ENCODE data around the gene HARS1.
"Not testable (repeated sequence)": the region's sequence is repeated elsewhere in the genome, so short reads cannot be mapped to it uniquely, and the experiment has no call there.

Gene HARS1, protein sequence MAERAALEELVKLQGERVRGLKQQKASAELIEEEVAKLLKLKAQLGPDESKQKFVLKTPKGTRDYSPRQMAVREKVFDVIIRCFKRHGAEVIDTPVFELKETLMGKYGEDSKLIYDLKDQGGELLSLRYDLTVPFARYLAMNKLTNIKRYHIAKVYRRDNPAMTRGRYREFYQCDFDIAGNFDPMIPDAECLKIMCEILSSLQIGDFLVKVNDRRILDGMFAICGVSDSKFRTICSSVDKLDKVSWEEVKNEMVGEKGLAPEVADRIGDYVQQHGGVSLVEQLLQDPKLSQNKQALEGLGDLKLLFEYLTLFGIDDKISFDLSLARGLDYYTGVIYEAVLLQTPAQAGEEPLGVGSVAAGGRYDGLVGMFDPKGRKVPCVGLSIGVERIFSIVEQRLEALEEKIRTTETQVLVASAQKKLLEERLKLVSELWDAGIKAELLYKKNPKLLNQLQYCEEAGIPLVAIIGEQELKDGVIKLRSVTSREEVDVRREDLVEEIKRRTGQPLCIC

DNA sequence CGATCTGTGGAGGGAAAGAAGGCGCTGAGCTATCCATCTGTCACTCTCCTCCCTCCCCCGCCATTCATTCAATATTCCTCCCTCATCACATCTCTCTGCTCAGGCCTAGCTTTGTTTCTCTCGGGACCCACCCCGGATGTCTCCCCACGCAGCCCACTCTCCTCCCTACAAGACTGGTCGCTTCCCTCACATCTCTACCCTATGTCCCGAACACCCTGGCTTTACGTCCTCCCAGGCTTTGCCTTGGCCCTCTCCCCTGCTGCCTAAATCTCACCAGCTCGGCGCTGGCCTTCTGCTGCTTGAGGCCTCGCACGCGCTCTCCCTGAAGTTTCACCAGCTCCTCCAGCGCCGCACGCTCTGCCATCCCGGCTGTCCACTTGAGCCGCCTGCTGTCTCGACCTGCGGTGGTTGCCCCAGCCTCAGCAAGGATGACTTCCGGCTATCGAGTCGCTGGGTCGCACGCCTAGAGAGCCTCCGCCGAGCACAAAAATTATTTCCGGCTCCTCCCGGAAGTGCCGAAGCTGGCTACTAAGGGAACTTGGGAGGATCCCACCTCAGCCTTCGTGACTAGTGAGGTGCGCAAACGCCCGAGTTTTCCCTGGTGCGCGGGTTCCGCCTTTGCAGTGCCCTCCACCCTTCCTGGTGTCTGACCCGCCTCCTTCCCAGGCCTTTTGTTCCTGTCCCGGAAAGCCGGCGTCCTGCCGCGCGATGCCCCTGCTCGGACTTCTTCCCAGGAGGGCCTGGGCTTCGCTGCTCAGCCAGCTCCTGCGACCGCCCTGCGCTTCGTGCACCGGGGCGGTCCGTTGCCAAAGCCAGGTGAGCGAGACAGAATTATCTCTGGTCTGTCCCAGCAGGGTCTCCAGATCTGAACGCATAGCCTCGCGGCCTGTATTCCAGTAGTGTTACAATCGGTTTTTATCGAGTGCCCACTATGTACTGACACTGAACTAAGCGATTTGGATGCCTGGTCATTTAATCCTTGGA, at the start of gene HARS1, which contains the start of gene HARS2:
TSS of gene HARS1 (minus strand) at position 430 of the 984 bp plus-strand sequence. CDS start at position 364, 66 bp downstream.
TSS of gene HARS2 (plus strand) at position 515 of the 984 bp plus-strand sequence. CDS start at position 709, 194 bp downstream.
- Mint-ChIP-seq H3K9me3 (no peaks in the 10 kb centered on the region), H3K4me3 (peak within 1 kb of the TSS; percentile 100), H3K27me3 (no peaks in the 10 kb centered on the region), H3K4me1 (peaks cover 55% of the 10 kb centered on the region), H3K36me3 (peaks cover 42% of the 10 kb centered on the region), H3K27ac (peak within 1 kb of the TSS; percentile 94)
- DNase-seq, result peak; percentile 90
- CTCF ChIA-PET, result interaction anchor here (0.9 to 1.0 kb wide), 2 partner anchors 9 to 142 kb away, joined by 3 to 4 read pairs; partner anchors contain the start of gene ZMAT2

DNA sequence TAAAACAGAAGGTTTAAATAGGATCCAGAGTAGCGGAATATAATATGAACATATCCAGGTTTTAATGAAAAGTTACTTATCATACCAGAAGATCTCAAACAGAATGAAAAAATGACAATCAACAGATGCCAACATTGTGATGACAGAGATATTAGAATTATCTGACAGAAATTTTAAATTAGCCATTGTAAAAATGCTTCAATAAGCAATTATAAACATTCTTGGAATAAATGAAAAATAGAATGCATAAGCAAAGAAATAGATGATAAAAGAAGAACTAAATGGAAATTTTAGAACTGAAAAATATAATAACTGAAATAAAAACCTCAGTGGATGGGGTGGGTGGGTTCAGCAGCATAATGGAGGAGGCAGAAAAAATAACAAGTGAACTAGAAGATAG, 46.3 kb upstream of the HARS1 start:
- CTCF ChIA-PET, result no interaction called here
- no peaks in the 10 kb centered on the region for H3K36me3 Mint-ChIP-seq
- no peaks in the 10 kb centered on the region for H3K4me1 Mint-ChIP-seq
- DNase-seq, result no peak
- H3K9me3 Mint-ChIP-seq, result peaks cover 3% of the 10 kb centered on the region
- peaks cover 4% of the 10 kb centered on the region for H3K27me3 Mint-ChIP-seq
- no peak overlapping the region for H3K4me3 Mint-ChIP-seq
- H3K27ac Mint-ChIP-seq, result no peak overlapping the region

DNA sequence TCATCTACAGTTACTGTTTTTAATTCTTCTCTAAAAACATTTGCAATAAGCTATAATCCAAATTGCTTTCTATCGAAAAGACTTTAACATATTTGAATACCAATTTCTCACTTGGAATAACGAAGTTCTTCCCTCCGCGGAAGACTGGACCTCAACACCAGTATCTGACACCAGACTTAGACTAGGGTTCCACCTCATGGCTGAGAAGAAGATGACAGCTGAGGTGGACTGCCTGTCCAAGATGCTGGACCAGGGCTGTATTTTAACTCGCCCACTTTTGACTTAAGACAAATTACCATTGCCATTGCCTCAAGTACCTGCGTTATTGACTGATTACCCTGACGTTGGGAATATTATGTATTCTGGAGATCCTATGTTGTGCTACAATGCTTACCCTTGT, 43.2 kb upstream of the HARS1 start:
- Mint-ChIP-seq H3K36me3 (no peaks in the 10 kb centered on the region), H3K27ac (no peak overlapping the region), H3K27me3 (peaks cover 4% of the 10 kb centered on the region), H3K4me3 (no peak overlapping the region), H3K4me1 (no peaks in the 10 kb centered on the region), H3K9me3 (peaks cover 3% of the 10 kb centered on the region)
- CTCF ChIA-PET, result interaction anchor here (0.6 kb wide), 1 partner anchor 490 kb away, joined by 3 read pairs; no protein-coding TSS in a partner anchor
- DNase-seq, result no peak

DNA sequence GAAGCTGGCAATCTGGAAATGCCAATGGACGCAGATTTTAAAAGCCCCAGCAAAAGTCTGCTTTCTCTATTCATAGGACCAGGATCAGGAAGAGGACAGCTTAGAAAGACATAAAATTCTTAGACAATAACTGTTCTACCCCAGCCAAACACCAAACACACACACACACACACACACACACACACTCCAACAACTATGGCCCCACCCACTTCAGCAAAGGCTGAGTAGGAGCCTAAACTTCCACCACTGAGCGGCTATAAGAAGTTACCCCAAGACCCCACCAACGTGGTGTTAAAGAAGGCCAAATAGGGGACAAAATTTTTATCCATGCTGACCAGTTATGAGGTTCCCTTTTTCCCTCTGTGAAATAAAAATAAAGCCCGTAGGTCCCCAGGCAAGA, 41.9 kb upstream of the HARS1 start:
- CTCF ChIA-PET, result no interaction called here
- Mint-ChIP-seq H3K27ac (no peak overlapping the region), H3K4me3 (no peak overlapping the region), H3K4me1 (no peaks in the 10 kb centered on the region), H3K9me3 (peaks cover 3% of the 10 kb centered on the region), H3K27me3 (peaks cover 6% of the 10 kb centered on the region), H3K36me3 (no peaks in the 10 kb centered on the region)
- DNase-seq, result no peak

DNA sequence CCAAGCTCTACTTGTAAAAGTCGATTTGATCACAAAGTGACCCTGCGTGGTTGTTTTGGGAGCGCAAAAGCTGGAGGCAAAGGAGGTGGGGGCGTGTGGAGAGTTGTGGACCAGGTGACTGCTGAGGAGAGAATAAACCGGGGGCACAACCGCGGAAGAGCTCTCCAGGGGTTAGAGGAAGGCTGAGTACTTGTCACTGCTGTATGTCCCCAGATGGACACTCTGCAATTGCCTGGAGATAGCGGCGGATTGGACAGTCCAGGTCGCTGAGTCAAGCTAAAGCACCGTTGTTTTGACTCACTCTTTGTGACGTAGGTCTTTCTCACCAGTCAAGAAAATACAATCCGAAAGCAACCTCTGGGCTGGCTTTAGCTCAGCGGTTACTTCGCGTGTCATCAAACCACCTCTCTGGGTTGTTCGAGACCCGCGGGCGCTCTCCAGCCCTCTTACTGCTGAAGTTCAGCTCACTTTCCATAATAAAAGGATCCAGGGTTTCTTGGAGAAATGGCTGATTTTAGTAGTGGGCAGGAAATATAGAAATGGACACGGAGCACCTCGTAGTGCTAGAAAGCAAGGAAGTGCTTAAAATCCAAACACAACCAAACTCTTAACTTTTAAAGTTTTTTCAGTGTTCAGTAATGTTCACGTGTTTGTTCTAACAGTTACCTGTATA, 34.8 kb upstream of the HARS1 start:
- H3K9me3 Mint-ChIP-seq, result no peaks in the 10 kb centered on the region
- peaks cover 15% of the 10 kb centered on the region for H3K4me1 Mint-ChIP-seq
- no peaks in the 10 kb centered on the region for H3K36me3 Mint-ChIP-seq
- peak overlapping the region; percentile 45 for H3K27ac Mint-ChIP-seq
- CTCF ChIA-PET, result interaction anchor here (1.3 to 2.5 kb wide), 5 partner anchors 15 to 379 kb away, joined by 3 to 7 read pairs (median 4); partner anchors contain the start of gene HBEGF
- peak overlapping the region; percentile 71 for H3K4me3 Mint-ChIP-seq
- DNase-seq, result peak; percentile 79
- peaks cover 42% of the 10 kb centered on the region for H3K27me3 Mint-ChIP-seq

DNA sequence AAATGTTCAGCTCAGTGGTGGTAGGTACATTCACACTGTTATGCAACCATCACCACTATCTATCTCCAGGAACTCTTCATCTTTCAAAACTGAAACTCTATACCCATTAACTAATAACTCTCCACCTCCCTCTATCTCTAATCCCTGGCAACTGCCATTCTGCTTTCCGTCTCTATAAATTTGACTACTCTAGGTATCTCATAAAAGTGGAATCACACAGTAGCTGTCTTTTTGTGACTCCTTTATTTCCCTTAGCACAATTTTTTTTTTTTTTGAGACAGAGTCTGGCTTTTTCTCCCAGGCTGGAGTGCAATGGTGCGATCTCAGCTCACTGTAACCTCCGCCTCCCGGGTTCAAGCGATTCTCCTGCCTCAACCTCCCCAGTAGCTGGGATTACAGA, 30.2 kb upstream of the HARS1 start:
- DNase-seq, H3K36me3 Mint-ChIP-seq, H3K27ac Mint-ChIP-seq, H3K4me3 Mint-ChIP-seq, H3K9me3 Mint-ChIP-seq: not testable (repeated sequence)
- CTCF ChIA-PET, result interaction anchor here (1.1 to 3.2 kb wide), 6 partner anchors 10 to 477 kb away, joined by 3 to 22 read pairs (median 6); no protein-coding TSS in a partner anchor
- peaks cover 19% of the 10 kb centered on the region for H3K4me1 Mint-ChIP-seq
- peaks cover 33% of the 10 kb centered on the region for H3K27me3 Mint-ChIP-seq

DNA sequence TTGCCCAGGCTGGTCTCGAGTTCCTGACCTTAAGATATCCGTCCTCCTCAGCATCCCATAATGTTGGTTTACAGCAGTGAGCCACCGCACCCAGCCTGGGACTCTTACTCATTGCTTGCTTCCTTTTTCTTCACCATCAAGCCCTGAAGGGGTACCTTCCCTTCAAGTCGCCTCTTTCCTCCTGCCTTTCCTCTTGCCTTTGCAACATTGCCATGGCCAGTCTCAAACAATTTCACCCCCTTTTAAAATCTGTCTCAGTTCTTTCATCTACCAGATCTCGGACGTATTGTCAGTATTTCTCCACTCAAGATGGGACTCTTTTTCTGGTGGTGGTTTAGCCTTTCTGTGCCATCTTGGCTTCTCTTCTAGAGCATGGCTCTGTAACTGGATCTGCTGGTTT, 29.6 kb upstream of the HARS1 start:
- H3K4me3 Mint-ChIP-seq, H3K27ac Mint-ChIP-seq, H3K36me3 Mint-ChIP-seq, DNase-seq, H3K9me3 Mint-ChIP-seq: not testable (repeated sequence)
- CTCF ChIA-PET, result interaction anchor here (0.7 to 3.2 kb wide), 7 partner anchors 347 to 481 kb away, joined by 3 to 22 read pairs (median 5); no protein-coding TSS in a partner anchor
- peaks cover 28% of the 10 kb centered on the region for H3K27me3 Mint-ChIP-seq
- H3K4me1 Mint-ChIP-seq, result peaks cover 14% of the 10 kb centered on the region

DNA sequence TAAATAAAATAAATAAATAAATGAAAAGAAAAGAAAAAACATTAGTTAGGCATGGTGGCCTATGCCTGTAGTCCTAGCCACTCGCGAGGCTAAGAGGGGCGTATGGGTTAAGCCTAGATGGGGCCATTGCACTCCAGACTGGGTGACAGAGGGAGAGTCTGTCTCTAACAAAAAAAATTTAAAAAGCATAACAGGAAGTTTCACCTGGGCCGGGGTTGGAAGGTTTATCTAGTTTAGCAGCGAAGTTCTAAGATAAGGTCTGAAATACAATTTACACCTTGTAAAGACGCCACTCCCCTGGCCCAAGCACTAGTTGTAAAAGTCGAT, 27.1 kb upstream of the HARS1 start:
- Mint-ChIP-seq H3K4me1 (peaks cover 6% of the 10 kb centered on the region), H3K27ac (no peak overlapping the region), H3K4me3 (no peak overlapping the region), H3K27me3 (peaks cover 19% of the 10 kb centered on the region), H3K36me3 (no peaks in the 10 kb centered on the region), H3K9me3 (no peaks in the 10 kb centered on the region)
- CTCF ChIA-PET, result interaction anchor here (1.1 to 3.2 kb wide), 5 partner anchors 153 to 474 kb away, joined by 3 to 22 read pairs (median 6); partner anchors contain the start of gene SLC4A9
- DNase-seq, result no peak

DNA sequence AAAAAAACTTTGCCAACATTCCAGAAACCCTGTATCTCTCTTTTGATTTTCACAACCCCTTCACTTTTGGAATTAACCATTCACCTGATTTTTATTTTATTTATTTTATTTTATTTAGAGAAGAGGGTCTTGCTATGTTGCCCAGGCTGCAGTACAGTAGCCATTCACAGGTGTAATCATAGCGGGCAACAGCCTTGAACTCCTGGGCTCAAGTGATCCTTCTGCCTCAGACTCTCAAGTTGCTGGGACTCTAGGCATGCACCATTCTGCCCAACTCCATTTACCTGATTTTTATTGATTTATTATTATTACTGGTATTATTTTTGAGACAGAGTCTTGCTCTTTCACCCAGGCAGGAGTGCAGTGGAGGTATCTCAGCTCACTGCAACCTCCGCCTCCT, 25.1 kb upstream of the HARS1 start:
- H3K9me3 Mint-ChIP-seq, H3K4me3 Mint-ChIP-seq, H3K36me3 Mint-ChIP-seq, H3K27ac Mint-ChIP-seq, DNase-seq: not testable (repeated sequence)
- peaks cover 18% of the 10 kb centered on the region for H3K4me1 Mint-ChIP-seq
- CTCF ChIA-PET, result interaction anchor here (2.2 kb wide), 1 partner anchor 472 kb away, joined by 4 read pairs; no protein-coding TSS in a partner anchor
- peaks cover 18% of the 10 kb centered on the region for H3K27me3 Mint-ChIP-seq

DNA sequence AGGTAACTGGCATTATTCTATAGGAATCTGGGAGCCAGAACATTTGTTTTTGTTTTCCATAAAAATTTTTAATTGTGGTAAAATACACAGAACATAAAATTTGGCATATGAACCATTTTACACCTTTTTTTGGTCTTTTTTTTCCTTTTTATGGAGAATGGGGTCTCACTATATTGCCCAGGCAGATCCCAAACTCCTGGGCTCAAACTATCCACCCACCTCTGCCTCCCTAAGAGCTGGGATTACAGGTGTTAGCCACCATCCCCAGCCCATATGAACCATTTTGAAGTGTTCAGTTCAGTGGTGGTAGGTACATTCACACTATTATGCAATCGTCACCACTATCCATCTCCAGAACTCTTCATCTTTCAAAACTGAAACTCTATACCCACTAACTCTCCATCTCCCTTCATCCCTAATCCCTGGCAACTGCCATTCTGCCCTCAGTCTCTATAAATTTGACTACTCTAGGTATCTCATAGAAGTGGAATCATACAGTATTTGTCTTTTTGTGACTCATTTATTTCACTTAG, 22.5 kb upstream of the HARS1 start:
- no peak overlapping the region for H3K27ac Mint-ChIP-seq
- H3K4me3 Mint-ChIP-seq, result no peak overlapping the region
- H3K9me3 Mint-ChIP-seq, result no peaks in the 10 kb centered on the region
- H3K36me3 Mint-ChIP-seq, result peaks cover 4% of the 10 kb centered on the region
- no peak for DNase-seq
- H3K4me1 Mint-ChIP-seq, result peaks cover 25% of the 10 kb centered on the region
- H3K27me3 Mint-ChIP-seq, result peaks cover 17% of the 10 kb centered on the region
- CTCF ChIA-PET, result no interaction called here

DNA sequence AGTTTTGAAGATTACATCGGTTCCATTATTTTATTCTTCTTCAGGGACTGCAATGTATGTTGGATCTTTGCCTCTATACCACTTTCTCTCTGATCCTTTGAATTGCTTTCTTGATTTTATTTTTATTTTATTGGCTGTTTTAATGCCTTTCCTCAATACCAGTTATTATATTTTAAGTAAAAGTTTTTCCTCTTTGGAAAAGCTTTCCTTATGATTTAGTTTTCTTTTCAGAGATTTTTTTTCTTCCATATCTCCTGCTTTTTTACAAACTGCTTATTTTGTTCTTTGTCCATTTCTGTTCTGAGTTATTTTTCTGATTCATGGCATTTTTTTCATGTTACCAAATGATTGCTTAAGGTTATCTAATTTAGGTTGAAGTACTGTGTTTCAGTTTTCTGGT, 20.6 kb upstream of the HARS1 start:
- Mint-ChIP-seq H3K4me3 (peak overlapping the region; percentile 90), H3K9me3 (no peaks in the 10 kb centered on the region), H3K36me3 (peaks cover 8% of the 10 kb centered on the region), H3K27ac (peak overlapping the region; percentile 96), H3K27me3 (peaks cover 17% of the 10 kb centered on the region), H3K4me1 (peaks cover 25% of the 10 kb centered on the region)
- DNase-seq, result no peak
- CTCF ChIA-PET, result interaction anchor here (0.7 to 1.7 kb wide), 3 partner anchors 10 to 360 kb away, joined by 3 to 6 read pairs (median 4); no protein-coding TSS in a partner anchor

DNA sequence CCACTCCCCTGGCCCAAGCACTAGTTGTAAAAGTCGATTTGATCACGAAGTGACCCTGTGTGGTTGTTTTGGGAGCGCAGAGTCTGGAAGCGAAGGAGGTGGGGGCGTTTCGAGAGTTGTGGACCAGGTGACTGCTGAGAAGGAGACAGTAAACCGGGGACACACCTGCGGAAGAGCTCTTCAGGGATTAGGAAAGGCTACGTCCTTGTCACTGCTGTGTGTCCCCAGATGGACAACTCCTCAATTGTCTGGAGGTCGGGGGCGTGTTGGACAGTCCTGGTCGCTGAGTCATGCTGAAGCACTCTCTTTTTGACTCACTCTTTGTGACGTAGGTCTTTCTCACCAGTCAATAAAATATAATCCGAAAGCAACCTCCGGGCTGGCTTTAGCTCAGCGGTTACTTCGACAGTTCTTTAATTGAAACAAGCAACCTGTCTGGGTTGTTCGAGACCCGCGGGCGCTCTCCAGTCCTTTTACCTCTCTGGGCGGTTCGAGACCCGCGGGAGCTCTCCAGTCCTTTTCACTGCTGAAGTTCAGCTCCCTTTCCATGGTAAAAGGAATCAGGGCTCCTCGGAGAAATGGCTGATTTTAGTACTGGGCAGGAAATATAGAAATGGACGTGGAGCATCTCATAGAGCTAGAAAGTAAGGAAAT, 19.9 kb upstream of the HARS1 start:
- CTCF ChIA-PET, result interaction anchor here (0.7 to 1.7 kb wide), 7 partner anchors 9 to 359 kb away, joined by 3 to 7 read pairs (median 4); no protein-coding TSS in a partner anchor
- H3K9me3 Mint-ChIP-seq, result no peaks in the 10 kb centered on the region
- peaks cover 17% of the 10 kb centered on the region for H3K27me3 Mint-ChIP-seq
- peak overlapping the region; percentile 90 for H3K4me3 Mint-ChIP-seq
- DNase-seq, result peak; percentile 88
- peaks cover 15% of the 10 kb centered on the region for H3K36me3 Mint-ChIP-seq
- peaks cover 25% of the 10 kb centered on the region for H3K4me1 Mint-ChIP-seq
- peak overlapping the region; percentile 96 for H3K27ac Mint-ChIP-seq
